ENCODE results near the gene PPP2R5D. TPM values are rescaled to one million over a fixed set of nuclear protein-coding genes. Genes with fewer than 3 reads are reported as not detected.
"Not testable (repeated sequence)": the region's sequence is repeated elsewhere in the genome, so short reads cannot be mapped to it uniquely, and the experiment has no call there.

Gene PPP2R5D
- total RNA-seq, 4 donors from 2014 or later, result 28.7 to 43.8 (median 36.4) TPM

DNA sequence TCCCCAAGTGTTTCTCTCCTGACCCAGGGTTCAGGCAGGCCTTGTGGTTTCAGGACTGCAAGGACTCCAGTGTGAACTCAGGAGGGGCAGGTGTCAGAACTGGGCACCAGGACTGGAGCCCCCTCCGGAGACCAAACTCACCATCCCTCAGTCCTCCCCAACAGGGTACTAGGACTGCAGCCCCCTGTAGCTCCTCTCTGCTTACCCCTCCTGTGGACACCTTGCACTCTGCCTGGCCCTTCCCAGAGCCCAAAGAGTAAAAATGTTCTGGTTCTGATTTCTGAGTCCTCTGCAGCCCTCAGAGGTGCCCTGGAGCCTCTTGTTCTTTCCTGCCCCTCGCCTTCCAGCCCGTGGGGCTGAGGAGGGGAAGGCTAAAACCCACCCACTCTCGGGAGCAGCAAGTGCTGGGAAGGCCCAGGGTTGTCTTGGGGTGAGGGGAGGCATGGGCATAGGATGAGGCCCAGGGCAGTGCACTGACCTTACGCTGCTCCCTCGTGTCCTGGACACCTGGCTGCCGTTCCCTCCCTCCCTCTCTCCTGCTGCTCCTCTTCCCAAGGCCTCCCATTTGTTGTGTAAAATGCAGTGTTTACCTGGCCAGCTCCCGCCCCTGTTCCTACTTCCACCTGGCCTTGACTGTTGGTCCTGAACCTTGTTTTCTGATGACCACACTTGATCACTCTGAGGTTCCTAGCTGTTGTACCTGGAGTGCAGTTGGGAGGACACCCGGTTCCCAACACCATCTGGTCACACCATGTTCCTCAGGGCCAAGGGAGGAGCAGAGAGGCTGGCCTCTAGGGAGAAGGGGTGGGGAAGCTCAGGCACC is 45.2 kb upstream of the PPP2R5D start:
- H3K4me1 ChIP-seq, result no peaks in the 10 kb centered on the region

GRCh38 chr6:42939810-42940167 is 44.6 kb upstream of the PPP2R5D start:
- no peaks in the 10 kb centered on the region for H3K36me3 ChIP-seq
- no peaks in the 10 kb centered on the region for H3K27me3 ChIP-seq

More for the DNA sequence above, 45.2 kb upstream of the PPP2R5D start:
- TF ChIP-seq POLR2A (IDR thresholded peaks at IDR 0.05), result no peak
- TF ChIP-seq CTCF (IDR thresholded peaks at IDR 0.05), result no peak
- Histone ChIP-seq H3K36me3 (no peaks in the 10 kb centered on the region), H3K27ac (no peak overlapping the region), H3K27me3 (no peaks in the 10 kb centered on the region), H3K9me3 (no peaks in the 10 kb centered on the region), H3K4me3 (no peak overlapping the region)
- no peak for DNase-seq
- intact Hi-C loops (cut with DNase I; ENCODE audit: low total_unique reads), result no loop called here

DNA sequence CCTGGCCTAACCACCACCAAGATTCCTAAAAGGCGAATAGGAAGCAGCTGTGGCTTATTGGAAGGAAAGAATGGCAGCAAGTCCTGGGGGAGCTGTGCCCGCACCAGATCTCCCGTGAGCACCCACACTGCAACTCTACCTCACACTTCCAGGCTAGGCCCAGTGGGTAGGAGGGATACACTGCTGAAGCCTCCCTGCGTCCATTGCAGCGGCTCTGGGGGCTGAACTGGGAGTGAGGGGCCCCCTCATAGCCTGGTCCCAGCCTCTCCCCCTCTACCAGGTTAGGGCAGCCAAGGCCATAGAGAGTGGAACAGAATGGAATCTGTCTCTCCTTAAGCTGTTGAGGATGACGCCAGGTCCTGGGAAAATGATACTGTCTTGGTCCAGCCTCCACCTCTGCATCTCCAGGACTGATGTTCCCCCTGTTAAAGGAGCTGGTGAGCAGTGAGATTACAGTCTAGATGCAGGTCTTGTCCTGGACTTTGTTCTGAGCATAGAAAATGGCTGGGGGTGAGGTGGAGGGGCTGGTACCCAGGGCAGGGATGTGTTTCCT is 43.8 kb upstream of the PPP2R5D start:
- intact Hi-C loops (cut with DNase I; ENCODE audit: low total_unique reads), result no loop called here

More at GRCh38 chr6:42939810-42940167, 44.6 kb upstream of the PPP2R5D start:
- TF ChIP-seq CTCF (IDR thresholded peaks at IDR 0.05) (no peak), POLR2A (IDR thresholded peaks at IDR 0.05) (no peak)
- no peaks in the 10 kb centered on the region for H3K9me3 ChIP-seq
- no peak overlapping the region for H3K27ac ChIP-seq
- DNase-seq, result no peak
- H3K4me3 ChIP-seq, result no peak overlapping the region
- intact Hi-C loops (cut with DNase I; ENCODE audit: low total_unique reads), result no loop called here
- no peaks in the 10 kb centered on the region for H3K4me1 ChIP-seq

DNA sequence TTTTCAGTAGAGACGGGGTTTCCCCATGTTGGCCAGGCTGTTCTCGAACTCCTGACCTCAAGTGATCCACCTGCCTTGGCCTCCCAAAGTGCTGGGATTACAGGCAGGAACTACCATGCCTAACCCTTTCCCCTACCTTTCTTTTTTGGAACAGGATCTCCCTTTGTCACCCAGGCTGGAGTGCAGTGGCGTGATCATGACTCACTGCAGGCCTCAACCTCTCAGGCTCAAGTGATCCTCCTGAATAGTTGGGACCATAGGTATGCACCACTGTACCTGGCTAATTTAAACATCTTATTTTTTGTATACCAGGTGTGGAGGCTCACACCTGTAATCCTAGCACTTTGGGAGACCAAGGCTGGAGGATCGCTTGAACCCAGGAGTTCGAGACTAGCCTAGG is 43.0 kb upstream of the PPP2R5D start:
- H3K4me1 ChIP-seq; DNase-seq; H3K27me3 ChIP-seq; H3K9me3 ChIP-seq; H3K4me3 ChIP-seq; H3K36me3 ChIP-seq; intact Hi-C loops (cut with DNase I; ENCODE audit: low total_unique reads); H3K27ac ChIP-seq: not testable (repeated sequence)

More for the DNA sequence above, 43.8 kb upstream of the PPP2R5D start:
- TF ChIP-seq CTCF (IDR thresholded peaks at IDR 0.05), result no peak
- TF ChIP-seq POLR2A (IDR thresholded peaks at IDR 0.05), result no peak
- Histone ChIP-seq H3K4me3 (no peak overlapping the region), H3K36me3 (no peaks in the 10 kb centered on the region), H3K27ac (no peak overlapping the region), H3K27me3 (no peaks in the 10 kb centered on the region), H3K9me3 (no peaks in the 10 kb centered on the region), H3K4me1 (no peaks in the 10 kb centered on the region)
- DNase-seq, result no peak

DNA sequence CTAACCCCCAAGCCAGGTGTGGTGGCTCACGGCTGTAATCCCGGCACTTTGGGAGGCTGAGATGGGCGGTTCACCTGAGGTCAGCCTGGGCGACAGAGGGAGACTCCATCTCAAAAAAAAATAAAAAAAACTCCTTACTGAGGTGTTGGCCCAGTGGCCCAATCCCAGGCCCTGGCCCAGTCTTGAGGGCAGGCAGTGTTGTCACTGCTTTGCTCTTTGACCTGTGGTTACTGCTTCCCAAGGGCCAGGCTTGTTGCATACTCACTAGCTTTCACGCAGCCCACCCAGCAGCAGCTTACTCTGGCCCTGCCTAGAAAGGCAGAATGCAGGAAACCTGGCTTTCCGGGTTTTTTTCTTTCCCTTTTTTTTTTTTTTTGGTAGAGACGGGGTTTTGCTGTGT is 41.9 kb upstream of the PPP2R5D start:
- Histone ChIP-seq H3K4me1 (no peaks in the 10 kb centered on the region), H3K36me3 (no peaks in the 10 kb centered on the region), H3K27me3 (no peaks in the 10 kb centered on the region), H3K4me3 (no peak overlapping the region), H3K27ac (no peak overlapping the region), H3K9me3 (no peaks in the 10 kb centered on the region)
- no peak for TF ChIP-seq CTCF (IDR thresholded peaks at IDR 0.05)
- TF ChIP-seq POLR2A (IDR thresholded peaks at IDR 0.05), result no peak
- DNase-seq, result no peak
- intact Hi-C loops (cut with DNase I; ENCODE audit: low total_unique reads), result no loop called here

All from uterus (tissue), 4 donors.